ENCODE data around the gene PALMD.

The PALMD gene

DNA sequence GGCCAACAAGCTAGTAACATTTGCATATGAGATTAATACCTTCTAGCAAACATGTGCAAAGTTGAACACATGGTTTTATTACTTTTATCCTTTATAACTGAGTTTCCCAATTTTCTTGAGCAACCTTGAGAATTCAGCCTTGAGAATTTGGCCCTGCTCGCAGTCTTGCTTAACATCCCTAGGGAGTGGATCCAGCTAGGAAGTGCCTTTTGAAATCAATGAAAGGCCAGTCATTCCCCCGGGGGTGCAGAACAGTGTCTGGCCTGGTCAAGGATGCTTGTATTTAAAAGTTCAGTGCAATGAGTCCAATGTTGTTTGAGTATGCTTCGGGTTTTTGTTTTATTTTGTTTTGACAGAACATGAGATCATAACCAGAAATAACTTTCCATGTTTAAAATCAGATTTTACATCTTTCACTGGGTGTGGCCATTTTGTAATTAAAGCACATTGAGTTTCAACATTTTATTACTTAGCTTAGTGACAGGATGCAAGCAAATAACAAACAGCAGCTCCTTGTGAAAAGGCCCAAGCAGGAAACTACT is 16.7 kb downstream of the PALMD start:
- no peak for TF ChIP-seq CTCF (IDR thresholded peaks at IDR 0.05; ENCODE audit: low read depth, low read length, missing control alignments)
- in situ Hi-C loops (cut with HindIII; ENCODE audit: low pct_ligation_motif_present, low sequenced_read_pairs) = no loop called here
- no peak overlapping the region for H3K27ac ChIP-seq
- H3K36me3 ChIP-seq (replicated peaks) = no peaks in the 10 kb centered on the region
- DNase-seq = no peak
- H3K4me3 ChIP-seq (ENCODE audit: low read depth, low read length) = no peak overlapping the region
- no peaks in the 10 kb centered on the region for H3K27me3 ChIP-seq (replicated peaks)

DNA sequence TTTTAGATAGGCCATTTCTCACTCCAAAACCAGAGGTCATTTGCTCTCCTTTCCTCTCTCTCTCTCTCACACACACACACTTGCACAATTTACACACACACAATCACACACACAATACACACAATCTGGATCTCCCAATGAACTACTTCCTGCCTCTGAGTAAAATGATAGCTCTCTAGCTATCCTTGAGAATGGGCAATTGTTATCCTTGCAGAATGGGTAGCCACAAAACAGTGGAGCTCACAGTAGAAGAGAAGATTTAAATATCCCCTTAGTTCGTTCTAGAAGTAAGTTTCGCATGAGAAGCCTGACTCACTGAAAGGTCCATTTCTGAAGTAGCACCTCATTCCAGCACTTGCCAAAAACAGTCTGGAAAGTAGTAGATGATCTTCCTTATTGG is 17.6 kb downstream of the PALMD start:
- Histone ChIP-seq H3K36me3 (replicated peaks) (no peaks in the 10 kb centered on the region), H3K27ac (no peak overlapping the region), H3K4me3 (ENCODE audit: low read depth, low read length) (no peak overlapping the region), H3K27me3 (replicated peaks) (no peaks in the 10 kb centered on the region)
- in situ Hi-C loops (cut with HindIII; ENCODE audit: low pct_ligation_motif_present, low sequenced_read_pairs) = no loop called here
- TF ChIP-seq CTCF (IDR thresholded peaks at IDR 0.05; ENCODE audit: low read depth, low read length, missing control alignments) = no peak
- DNase-seq = no peak

- DNase-seq = no peak
Observed at GRCh38 chr1:99665212-99665611, 19.3 kb downstream of the PALMD start.

DNA sequence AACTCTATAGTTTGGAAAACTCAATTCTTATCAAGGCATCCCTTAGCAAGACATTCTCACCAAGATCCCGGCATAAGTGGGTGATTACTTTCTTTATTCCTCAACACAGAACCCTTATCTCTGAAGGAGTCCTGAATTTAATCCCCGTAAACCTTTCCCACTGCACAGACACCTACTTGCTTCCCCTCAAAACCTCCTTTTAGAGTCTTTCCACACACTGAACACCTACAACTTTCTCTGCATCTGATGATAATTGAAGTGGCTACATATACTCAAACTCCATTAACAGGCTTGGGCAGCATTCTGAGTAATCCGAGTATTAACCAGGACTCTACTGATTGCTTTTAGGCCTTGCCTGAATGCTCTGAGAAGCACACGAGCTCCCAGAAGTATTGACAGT is 23.5 kb downstream of the PALMD start:
- H3K27me3 ChIP-seq (replicated peaks) = no peaks in the 10 kb centered on the region
- H3K36me3 ChIP-seq (replicated peaks) = no peaks in the 10 kb centered on the region
- H3K4me3 ChIP-seq (ENCODE audit: low read depth, low read length) = no peak overlapping the region
- no peak for TF ChIP-seq CTCF (IDR thresholded peaks at IDR 0.05; ENCODE audit: low read depth, low read length, missing control alignments)
- H3K27ac ChIP-seq = no peak overlapping the region
- DNase-seq = no peak
- in situ Hi-C loops (cut with HindIII; ENCODE audit: low pct_ligation_motif_present, low sequenced_read_pairs) = no loop called here

More at GRCh38 chr1:99665212-99665611, 19.3 kb downstream of the PALMD start:
- H3K36me3 ChIP-seq (replicated peaks) = no peaks in the 10 kb centered on the region
- no peak overlapping the region for H3K4me3 ChIP-seq (ENCODE audit: low read depth, low read length)
- no peak overlapping the region for H3K27ac ChIP-seq
- in situ Hi-C loops (cut with HindIII; ENCODE audit: low pct_ligation_motif_present, low sequenced_read_pairs) = no loop called here
- TF ChIP-seq CTCF (IDR thresholded peaks at IDR 0.05; ENCODE audit: low read depth, low read length, missing control alignments) = no peak
- H3K27me3 ChIP-seq (replicated peaks) = no peaks in the 10 kb centered on the region

GRCh38 chr1:99669821-99670220 is 23.9 kb downstream of the PALMD start:
- no peak overlapping the region for H3K4me3 ChIP-seq (ENCODE audit: low read depth, low read length)
- in situ Hi-C loops (cut with HindIII; ENCODE audit: low pct_ligation_motif_present, low sequenced_read_pairs) = no loop called here
- no peaks in the 10 kb centered on the region for H3K27me3 ChIP-seq (replicated peaks)
- TF ChIP-seq CTCF (IDR thresholded peaks at IDR 0.05; ENCODE audit: low read depth, low read length, missing control alignments) = no peak
- no peak overlapping the region for H3K27ac ChIP-seq
- DNase-seq = no peak
- H3K36me3 ChIP-seq (replicated peaks) = no peaks in the 10 kb centered on the region

DNA sequence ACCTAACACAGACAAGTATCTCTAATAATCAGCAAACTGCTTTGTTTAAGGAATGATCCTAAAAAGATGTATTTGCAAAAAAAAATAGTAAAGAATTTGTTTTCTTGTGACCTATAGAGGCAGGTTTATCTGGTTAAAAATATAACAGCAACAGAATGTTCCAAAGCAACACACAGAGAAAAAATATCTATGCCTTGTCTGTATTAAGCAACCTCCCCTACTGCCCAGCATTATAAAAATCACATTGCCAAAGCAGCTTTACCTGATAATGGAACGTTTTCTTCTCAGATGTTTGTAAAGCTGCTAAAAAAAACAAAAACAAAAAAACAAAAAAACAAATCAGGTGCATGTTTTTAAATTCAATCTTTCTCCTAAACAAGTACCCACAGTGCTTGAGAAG is 24.7 kb downstream of the PALMD start:
- Histone ChIP-seq H3K36me3 (replicated peaks) (no peaks in the 10 kb centered on the region), H3K4me3 (ENCODE audit: low read depth, low read length) (no peak overlapping the region), H3K27me3 (replicated peaks) (no peaks in the 10 kb centered on the region), H3K27ac (no peak overlapping the region)
- no peak for TF ChIP-seq CTCF (IDR thresholded peaks at IDR 0.05; ENCODE audit: low read depth, low read length, missing control alignments)
- in situ Hi-C loops (cut with HindIII; ENCODE audit: low pct_ligation_motif_present, low sequenced_read_pairs) = no loop called here
- DNase-seq = no peak
